Right ventricle myocardium inferior (tissue), 1 donor: ENCODE data around the gene HAS3. TPM values are rescaled to one million over a fixed set of nuclear protein-coding genes. Genes with fewer than 3 reads are reported as not detected.
A peak's percentile ranks its signal among the peaks of the same experiment; 100 is the strongest.
"Not testable (repeated sequence)": the region's sequence is repeated elsewhere in the genome, so short reads cannot be mapped to it uniquely, and the experiment has no call there.

Experiments
- ATAC-seq: fragments of 200-7000 bp; cut with Tn5 transposase; one replicate; pipeline ENCODE4 v1.9.1; 2020; ENCODE audit warnings: mild to moderate bottlenecking, moderate library complexity
- DNase-seq: peaks from one replicate; pipeline ENCODE4 v3.0.0; 2021; ENCODE audit errors: missing footprints
- intact Hi-C: fragments of 100-400 bp; cut with DNase I; formaldehyde crosslinking; loops from one replicate; pipeline ENCODE4 v1.11.0; 2022
- long read RNA-seq: library from polyadenylated mRNA; unstranded; transcript quantifications from one replicate; pipeline ENCODE4 v2.0.0, GENCODE V29; 2021
- total RNA-seq: library from RNA; stranded (reverse); fragmentation: NEBNext Ultra II Directional; extraction: Animal tissue kit (Norgen Biotek cat#: 25700); gene quantifications from one replicate; pipeline ENCODE4 v1.2.1, GENCODE V29; 2021
- donor health status: DM: no; HTN: yes; CAD: no; lungs with severe emphysema.

The HAS3 gene, protein sequence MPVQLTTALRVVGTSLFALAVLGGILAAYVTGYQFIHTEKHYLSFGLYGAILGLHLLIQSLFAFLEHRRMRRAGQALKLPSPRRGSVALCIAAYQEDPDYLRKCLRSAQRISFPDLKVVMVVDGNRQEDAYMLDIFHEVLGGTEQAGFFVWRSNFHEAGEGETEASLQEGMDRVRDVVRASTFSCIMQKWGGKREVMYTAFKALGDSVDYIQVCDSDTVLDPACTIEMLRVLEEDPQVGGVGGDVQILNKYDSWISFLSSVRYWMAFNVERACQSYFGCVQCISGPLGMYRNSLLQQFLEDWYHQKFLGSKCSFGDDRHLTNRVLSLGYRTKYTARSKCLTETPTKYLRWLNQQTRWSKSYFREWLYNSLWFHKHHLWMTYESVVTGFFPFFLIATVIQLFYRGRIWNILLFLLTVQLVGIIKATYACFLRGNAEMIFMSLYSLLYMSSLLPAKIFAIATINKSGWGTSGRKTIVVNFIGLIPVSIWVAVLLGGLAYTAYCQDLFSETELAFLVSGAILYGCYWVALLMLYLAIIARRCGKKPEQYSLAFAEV
- 0.30 TPM for total RNA-seq
- long read RNA-seq, result 0 reads

DNA sequence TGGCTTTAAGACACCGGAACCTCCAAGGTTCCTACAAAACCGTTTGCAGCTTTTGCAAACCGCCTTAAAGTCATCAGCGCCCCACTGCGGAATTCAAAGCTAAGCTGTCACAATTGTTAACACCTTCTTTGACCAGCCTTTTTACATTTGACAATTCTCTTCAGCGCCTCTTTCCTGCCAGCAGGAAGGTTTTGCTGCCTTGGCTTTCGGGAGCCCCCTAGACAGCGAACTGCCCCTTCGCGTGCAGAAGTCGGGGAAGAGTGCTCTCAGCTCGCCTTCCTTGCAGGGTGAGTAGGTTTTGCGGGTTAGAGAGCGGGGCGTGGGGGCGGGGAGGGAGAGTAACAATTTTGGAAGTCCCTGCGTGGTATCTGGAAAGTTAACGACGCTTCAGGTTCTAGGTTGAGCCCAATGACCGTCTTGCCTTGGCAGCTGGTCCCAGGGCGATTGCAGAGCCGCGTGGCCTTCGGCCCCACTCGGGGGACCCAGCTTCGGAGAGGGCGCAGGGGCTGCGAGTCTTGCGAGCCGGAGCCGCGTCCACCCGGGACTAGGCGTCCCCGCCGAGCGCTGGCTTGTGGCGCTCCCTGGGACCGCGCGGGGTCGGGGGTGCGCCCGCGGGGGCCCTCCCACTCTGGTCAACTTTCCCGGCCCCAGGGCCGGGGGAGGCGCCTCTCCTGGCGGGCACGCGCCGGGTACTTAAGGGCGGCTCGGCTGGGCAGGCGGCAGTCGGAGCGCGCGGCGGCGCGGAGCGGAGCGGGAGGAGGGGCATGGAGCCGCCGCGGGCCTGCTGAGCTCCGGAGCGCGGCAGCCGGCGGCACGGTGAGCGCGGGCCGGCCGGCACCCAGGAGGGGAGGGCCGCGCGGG is at the start of gene HAS3:
HAS3 (plus strand) TSS at position 153 of the 861 bp plus-strand sequence. CDS start 3,743 bp downstream, outside the sequence.
- no peak for DNase-seq
- peak; percentile 81 for ATAC-seq
- intact Hi-C loops, result loop anchor here (5.0 kb wide), 1 partner anchor 203 kb away; no protein-coding TSS in a partner anchor

DNA sequence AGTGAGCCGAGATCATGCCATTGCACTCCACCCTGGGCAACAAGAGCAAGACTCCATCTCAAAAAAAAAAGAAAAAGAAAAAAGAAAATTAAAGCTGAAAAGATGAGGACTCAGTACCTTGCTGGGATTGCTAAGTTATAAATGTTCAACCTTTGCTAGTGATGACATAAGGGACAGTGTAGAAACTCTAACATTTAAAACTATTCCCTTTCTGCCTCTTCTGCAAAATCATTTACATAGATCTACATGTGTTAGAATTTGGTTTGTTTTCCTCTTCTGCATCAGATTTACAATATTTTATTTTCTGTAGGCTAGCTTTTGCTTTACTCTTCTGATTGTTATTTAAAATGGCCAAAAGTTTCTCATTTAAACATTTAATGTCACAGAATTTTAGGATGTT is 49.5 kb upstream of the HAS3 start:
- DNase-seq (no peak), ATAC-seq (no peak)
- intact Hi-C loops, result no loop called here

- no peak for DNase-seq
- ATAC-seq, result no peak
- intact Hi-C loops, result no loop called here
Measured at GRCh38 chr16:69056421-69056820, 49.0 kb upstream of the HAS3 start.

DNA sequence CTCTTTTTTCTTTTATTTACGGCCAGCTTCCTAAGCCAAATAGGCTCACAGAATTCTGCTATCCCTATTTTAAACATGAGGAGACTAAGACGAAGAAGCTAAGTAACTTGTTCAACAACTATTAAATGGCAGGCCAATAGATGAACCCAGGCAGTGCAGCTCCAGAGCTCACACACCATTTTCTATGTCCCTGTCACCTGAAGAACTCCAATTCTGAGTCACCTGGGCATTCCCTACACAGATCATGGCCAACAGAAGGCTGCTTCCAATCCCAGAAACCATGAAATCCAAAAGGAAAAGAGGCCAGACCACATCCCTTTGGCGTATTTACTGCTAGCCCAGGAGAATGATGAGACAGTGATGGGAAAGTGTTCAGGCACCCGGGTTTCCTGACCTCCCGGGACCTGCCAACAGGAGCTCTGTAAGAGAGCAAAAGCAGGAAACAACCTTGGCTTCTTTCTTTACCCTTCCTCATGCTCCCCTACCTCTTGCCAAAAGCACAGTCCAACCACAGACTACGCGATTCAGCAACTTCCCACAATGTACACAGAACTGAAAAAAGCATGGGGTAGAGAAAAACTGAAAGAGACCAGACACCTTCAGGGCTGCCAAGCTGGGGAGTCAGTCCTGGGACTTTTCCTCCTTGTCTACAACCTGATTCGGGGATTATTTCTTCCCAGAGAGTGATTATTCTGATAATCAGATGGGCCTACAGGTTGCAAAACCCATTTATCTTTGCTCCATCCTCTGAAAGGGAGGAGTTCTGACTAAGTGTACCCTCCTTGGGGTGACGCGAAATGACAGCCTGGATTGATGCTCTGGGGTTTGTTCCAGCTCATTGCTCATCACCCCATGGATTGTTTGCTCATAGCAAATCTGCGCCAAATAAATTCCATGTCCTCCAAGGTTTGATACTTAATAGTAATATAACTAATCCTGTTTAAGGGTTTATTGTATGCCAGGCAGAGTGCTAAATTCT is 47.8 kb upstream of the HAS3 start:
- DNase-seq, result no peak
- ATAC-seq, result no peak
- intact Hi-C loops, result no loop called here

- DNase-seq, intact Hi-C loops, ATAC-seq: not testable (repeated sequence)
Measured at GRCh38 chr16:69063491-69063890, 42.0 kb upstream of the HAS3 start.

- DNase-seq (no peak), ATAC-seq (no peak)
- intact Hi-C loops, result no loop called here
Measured at GRCh38 chr16:69064124-69064763, 41.2 kb upstream of the HAS3 start.

GRCh38 chr16:69064764-69065313 is 40.6 kb upstream of the HAS3 start:
- intact Hi-C loops, result no loop called here
- no peak for DNase-seq

DNA sequence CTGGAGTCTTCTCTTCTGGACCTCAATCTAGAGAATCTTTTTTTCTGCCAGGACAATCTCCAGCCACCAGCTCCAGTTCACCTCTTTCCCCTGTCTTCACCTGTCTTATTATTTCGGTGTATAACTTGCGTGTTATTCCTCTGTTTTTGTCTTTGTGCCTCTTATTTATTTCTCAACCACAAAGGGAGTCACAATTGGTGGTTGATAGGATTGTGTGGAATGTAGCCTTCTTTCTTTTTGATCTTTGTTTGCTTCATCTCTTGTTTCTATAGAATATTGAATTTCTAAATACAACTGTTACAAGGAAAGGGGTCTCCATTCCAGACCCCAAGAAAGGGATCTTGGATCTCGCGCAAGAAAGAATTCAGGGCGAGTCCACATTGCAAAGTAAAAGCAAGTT is 35.9 kb upstream of the HAS3 start:
- intact Hi-C loops, result no loop called here
- no peak for ATAC-seq
- no peak for DNase-seq

More at GRCh38 chr16:69064764-69065313, 40.6 kb upstream of the HAS3 start:
- peak; percentile 77 for ATAC-seq

- intact Hi-C loops, result no loop called here
- DNase-seq (no peak), ATAC-seq (no peak)
Measured at GRCh38 chr16:69071036-69071435, 34.4 kb upstream of the HAS3 start.

DNA sequence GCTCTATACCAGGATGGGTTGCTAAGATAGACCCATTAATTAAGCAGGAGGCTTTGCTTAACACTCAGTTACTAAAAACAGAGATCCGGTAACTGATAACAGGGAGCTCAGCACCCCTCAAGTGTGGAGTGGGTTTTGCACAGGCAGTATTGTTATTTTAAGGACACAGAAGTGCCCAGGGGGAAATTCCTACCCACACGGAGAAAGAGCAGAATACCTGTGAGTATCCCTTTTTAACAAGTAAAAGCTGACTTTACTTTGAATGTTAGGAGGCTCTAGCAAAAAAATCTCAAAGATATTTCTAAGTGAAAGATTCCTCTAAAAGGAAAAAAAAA is 32.8 kb upstream of the HAS3 start:
- ATAC-seq (no peak), DNase-seq (no peak)
- intact Hi-C loops, result no loop called here

DNA sequence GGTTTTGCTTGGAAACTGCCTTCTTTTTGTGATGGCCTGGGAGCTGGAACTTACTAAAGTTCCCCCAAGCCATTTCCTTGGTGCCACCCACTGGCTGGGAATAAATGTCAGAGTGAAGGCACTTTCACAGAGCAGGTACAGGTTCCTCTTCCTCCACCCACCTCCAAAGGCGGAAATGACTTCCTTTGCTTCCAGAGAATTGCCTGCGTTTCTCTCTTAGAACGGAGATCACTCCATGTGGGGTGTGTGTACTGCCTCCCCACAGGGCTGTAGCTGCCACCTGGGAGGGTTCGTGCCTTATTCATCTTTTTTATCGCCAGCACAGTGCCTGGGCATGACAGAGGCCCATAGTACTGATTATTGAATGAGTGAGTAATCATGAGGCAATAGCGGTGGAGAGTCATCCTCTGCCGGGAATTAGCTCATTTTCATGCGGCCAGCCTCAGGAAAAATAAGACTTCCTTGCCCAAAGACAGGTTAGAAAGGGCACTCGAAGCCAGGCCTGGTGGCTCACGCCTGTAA is 32.2 kb upstream of the HAS3 start:
- DNase-seq (no peak), ATAC-seq (no peak)
- intact Hi-C loops, result no loop called here

DNA sequence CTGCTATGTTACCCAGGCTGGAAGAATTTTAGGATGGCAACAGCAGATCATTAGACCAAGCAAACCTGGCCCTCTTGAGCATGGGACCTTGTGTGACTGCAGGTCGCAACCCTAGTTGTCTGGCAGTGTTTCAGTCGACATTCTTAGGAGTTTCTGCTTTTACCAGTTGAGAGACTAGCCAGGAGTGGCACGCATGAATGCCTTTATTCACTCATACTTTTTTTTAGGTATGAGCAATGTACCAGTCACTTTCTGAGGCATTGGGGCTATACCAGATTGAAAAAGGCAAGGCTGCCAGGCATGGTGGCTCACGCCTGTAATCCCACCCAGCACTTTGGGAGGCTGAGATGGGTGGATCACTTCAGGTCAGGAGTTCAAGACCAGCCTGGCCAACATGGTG is 28.2 kb upstream of the HAS3 start:
- DNase-seq (no peak), ATAC-seq (no peak)
- intact Hi-C loops, result no loop called here

DNA sequence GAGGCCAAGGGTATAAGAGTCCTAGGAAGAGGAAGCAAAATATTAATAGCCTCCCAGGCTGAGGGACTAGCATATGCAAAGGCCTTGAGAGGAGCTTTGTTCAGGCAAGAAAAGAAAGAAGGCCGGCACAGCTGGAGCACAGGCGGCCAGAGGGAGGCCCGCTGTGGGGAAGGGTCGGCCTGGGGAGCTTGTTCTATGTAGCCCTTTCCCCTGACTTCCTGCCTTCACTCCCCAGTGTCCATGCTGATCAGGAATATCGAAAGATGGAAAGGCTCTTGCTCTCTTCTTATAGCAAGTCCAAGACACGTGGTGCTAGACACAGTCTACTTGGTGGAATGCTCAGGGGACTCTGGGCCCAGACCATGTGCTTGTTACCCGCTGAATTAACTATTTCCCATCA is 27.4 kb upstream of the HAS3 start:
- no peak for DNase-seq
- intact Hi-C loops, result no loop called here
- ATAC-seq, result no peak

DNA sequence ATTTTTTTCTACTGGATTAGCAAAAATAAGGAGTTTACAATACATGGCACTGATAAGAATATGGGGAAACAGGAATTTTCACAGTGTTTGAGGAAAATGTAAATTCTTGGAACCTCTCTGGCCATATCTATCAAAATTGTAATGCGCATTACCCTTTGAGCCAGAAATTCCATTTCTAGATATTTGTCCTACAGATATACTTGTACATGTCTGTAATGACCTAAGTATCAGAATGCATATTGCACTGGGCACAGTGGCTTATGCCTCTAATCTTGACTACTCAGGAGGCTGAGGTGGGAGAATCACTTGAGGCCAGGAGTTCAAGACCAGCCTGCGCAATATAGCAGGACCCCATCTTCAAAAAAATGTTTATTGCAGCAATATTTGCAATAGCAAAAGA is 25.8 kb upstream of the HAS3 start:
- DNase-seq, result no peak
- intact Hi-C loops, result no loop called here
- ATAC-seq, result no peak

- no peak for DNase-seq
- intact Hi-C loops, result no loop called here
- ATAC-seq, result no peak
Measured at GRCh38 chr16:69083306-69083941, 22.0 kb upstream of the HAS3 start.

DNA sequence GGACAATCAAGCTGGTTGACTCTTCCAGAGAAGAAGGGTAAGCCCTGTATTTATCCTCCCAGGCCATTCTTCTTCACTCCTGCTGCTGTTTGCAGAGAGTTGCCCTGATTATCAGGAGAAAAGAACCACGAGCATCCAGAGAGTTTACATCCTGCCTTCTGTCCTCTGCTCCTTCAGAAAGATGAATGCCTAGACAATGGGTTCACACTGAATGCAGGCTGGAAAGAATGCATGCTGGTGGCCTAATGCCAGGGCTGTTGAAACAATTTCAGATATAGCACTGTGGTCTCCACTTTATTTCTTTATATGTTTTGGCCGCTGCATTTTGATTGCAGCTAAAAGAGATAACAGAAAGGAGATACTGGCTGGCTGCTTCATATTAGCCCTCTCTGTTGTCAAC is 21.2 kb upstream of the HAS3 start:
- intact Hi-C loops, result no loop called here
- no peak for DNase-seq
- ATAC-seq, result no peak

DNA sequence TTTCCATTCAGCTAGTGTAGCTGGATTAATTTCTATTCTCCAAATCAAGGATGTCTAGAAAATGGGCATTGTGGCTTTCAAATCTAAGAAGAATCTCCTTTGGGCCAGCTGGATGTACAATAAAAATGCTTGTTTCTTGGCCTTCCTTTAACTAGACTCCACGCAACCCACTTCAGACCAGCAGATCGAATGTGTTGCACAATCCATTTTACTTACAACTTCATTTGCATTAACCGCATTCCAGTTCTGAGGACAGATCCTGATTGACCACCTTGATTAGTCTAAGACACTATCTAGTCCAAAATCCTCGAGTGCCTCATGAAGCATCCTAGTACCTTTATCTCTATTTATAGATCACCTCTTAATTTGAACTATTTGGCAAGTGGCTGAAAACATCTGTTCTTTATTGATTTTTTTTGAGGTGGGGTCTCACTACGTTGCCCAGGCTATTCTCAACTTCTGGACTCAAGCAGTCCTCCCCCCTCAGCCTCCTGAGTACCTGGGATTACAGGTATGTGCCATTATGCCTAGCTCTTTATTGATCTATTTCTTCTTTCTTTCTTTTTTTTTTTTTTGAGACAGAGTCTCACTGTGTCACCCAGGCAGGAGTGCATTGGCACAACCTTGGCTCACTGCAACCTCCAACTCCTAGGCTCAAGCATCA is 20.3 kb upstream of the HAS3 start:
- DNase-seq (no peak), ATAC-seq (no peak)
- intact Hi-C loops, result no loop called here
